D721Med (cell line): ENCODE data around the gene RNF144A.

ENCODE experiments used
- DNase-seq: peaks from one replicate; pipeline ENCODE4 v3.0.0; 2011; ENCODE audit warnings: low spot score; ENCODE audit not compliant: insufficient read length
- FAIRE-seq: peaks from 2 replicates; lab custom pipeline; 2011; peaks lifted over from hg19 to GRCh38; lab: Jason Lieb, UNC
- CTCF ChIP-seq: IDR thresholded peaks from 2 replicates; pipeline ENCODE4 v1.5.1; 2012; ENCODE audit warnings: mild to moderate bottlenecking, control low read depth; ENCODE audit not compliant: insufficient read depth; ENCODE audit errors: missing control alignments

The RNF144A gene

DNA sequence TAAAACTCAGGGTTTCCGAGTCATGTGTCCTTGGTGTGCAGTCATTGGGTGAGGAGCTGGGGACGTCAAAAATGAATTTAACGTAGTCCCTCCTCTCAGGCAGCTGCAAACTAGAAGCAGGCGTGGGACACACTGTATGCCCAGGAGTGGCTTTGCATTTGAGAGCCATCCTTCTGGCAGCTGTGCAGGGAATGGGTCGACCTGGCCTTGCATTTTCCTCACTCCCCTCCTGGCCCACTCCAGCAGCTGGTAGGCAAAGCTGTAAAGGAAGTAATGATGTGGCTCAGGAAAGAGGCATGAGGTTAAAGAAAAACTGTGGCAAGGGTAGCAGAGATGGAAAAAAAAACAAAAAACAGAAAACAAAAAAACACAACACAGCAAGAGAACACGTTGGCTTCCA, 46.5 kb downstream of the RNF144A start:
- FAIRE-seq, result no peak
- no peak for DNase-seq
- no peak for TF ChIP-seq CTCF

GRCh38 chr2:6965071-6965795, 48.0 kb downstream of the RNF144A start:
- TF ChIP-seq CTCF, result no peak
- DNase-seq, result no peak
- no peak for FAIRE-seq

- DNase-seq (no peak), FAIRE-seq (no peak)
- no peak for TF ChIP-seq CTCF
These were observed 49.3 kb downstream of the RNF144A start for GRCh38 chr2:6966446-6966940.

DNA sequence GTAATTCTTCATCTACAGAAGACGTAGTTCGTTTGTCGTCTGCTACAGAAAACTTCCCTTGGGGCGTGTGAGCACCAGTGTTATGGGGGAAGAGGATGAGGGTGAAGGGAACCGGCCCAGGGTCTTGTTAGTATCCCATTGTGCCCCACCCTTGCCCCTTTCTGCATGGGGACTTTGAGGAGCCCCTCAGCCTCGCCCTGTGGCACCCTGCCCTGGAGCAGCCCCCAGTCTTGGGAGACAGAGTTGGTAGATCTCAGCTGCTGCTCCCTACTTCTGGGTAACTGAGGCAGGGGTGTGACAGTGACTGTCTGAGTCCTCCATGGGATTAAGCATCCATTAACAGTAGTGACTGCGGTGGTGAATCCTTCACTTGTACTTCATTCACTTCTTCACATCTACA, 50.1 kb downstream of the RNF144A start:
- no peak for FAIRE-seq
- TF ChIP-seq CTCF, result no peak
- no peak for DNase-seq

DNA sequence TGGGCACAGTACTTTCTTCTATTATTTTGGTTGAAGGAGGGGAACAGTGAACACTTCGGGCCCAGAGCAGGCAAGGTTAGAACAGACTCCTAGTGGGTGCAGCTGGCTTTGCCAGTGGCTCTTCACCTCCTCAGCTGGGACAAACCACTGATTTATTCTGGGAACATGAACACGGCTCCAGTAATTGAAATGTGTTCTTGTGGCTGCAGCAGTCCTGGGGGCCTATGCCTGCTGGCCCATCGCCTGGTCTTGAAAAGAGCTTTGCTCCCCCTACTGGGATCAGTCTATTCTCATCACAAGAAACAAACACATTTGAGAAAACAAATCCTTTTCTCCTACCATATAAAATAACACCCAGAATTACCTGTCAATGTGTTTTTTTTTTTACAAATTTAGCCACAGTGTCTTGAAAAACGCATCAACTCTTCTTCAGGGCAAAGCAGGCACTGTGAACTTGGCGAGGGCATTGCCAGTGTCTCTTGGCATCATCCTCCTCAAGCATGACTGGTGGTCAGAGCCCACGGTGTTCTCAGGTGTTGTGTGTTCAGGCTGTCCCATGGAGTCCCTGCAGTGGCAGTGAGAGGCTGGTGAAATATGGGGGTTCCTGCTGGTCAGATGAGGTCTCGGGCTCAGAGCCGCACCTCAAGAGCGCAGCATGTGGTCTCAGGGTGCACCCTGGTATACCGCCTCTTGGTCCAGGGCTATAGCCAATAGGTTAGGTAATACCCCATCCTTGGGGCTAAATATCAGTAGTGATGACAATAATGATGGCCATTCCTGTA, 51.3 kb downstream of the RNF144A start:
- FAIRE-seq (no peak), DNase-seq (no peak)
- no peak for TF ChIP-seq CTCF

DNA sequence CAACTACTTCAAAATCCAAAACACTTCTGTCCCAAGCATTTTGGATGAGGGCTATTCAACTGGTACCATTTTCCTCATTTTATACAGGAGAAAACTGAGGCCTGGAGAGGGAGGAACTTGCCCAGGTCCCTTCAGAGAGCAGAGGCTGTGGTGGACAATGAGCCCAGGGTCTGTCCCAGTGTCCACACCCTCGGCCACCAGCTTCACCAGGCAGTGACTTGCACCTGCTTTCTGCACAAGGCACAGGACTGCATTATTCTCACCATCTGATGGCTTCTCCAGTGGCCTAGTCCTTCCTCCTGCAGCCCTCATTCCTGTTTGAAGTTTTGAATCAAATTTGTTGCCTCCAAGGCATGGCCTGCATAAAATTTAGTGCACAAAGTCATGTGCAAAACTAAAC, 53.3 kb downstream of the RNF144A start:
- TF ChIP-seq CTCF, result no peak
- DNase-seq, result no peak
- FAIRE-seq, result no peak
